Neural cell (in vitro differentiated cells): ENCODE measurements around the gene MLH1. TPM values are rescaled to one million over a fixed set of nuclear protein-coding genes. Genes with fewer than 3 reads are reported as not detected.

ENCODE experiments used
- H2AFZ ChIP-seq: fragments of 200-600, 300-800 bp; sonication (generic), shearing (Covaris generic); 2 replicates; pipeline ENCODE4 v1.6.0; 2014; ENCODE audit warnings: low read depth, mild to moderate bottlenecking, antibody characterized with exemption, low read length, moderate library complexity
- H3F3A ChIP-seq: fragments of 200-600 bp; shearing (Covaris generic); 2 replicates; pipeline ENCODE4 v1.6.1; 2016; ENCODE audit warnings: mild to moderate bottlenecking, moderate library complexity, mixed read lengths, antibody characterized with exemption, low read length; ENCODE audit not compliant: insufficient read depth, poor library complexity, severe bottlenecking
- H3K27ac ChIP-seq: fragments of 200-600, 300-800 bp; sonication (generic), shearing (Covaris generic); 2 replicates; pipeline ENCODE4 v1.5.1; 2014; ENCODE audit warnings: mild to moderate bottlenecking, low read length, moderate library complexity
- H3K27me3 ChIP-seq: fragments of 300-800, 200-600 bp; sonication (generic), shearing (Covaris generic); 2 replicates; pipeline ENCODE4 v1.6.0; 2014; ENCODE audit warnings: mild to moderate bottlenecking, low read depth, low read length, moderate library complexity; ENCODE audit not compliant: insufficient read depth
- H3K36me3 ChIP-seq: fragments of 300-800, 200-600 bp; sonication (generic), shearing (Covaris generic); 2 replicates; pipeline ENCODE4 v1.5.1; 2014; ENCODE audit warnings: mild to moderate bottlenecking, antibody characterized with exemption, low read length, moderate library complexity; ENCODE audit not compliant: insufficient read depth
- H3K4me2 ChIP-seq: fragments of 300-800, 200-600 bp; sonication (generic), shearing (Covaris generic); 2 replicates; pipeline ENCODE4 v1.6.0; 2014; ENCODE audit warnings: mild to moderate bottlenecking, low read length
- H3K4me3 ChIP-seq: fragments of 300-800, 200-600 bp; sonication (generic), shearing (Covaris generic); 2 replicates; pipeline ENCODE4 v1.5.1; 2014; ENCODE audit warnings: mild to moderate bottlenecking, low read length, moderate library complexity
- H3K79me2 ChIP-seq: fragments of 200-600 bp; shearing (Covaris generic); replicated peaks from 2 replicates; pipeline ENCODE4 v1.6.0; 2014; ENCODE audit warnings: mild to moderate bottlenecking, low read length, moderate library complexity; ENCODE audit not compliant: insufficient read depth
- H3K9ac ChIP-seq: fragments of 300-800, 200-600 bp; sonication (generic), shearing (Covaris generic); 2 replicates; pipeline ENCODE4 v1.6.1; 2016; ENCODE audit warnings: mild to moderate bottlenecking, low read length, mixed read lengths
- H3K9me2 ChIP-seq: fragments of 200-600 bp; shearing (Covaris generic); 2 replicates; pipeline ENCODE4 v1.6.1; 2016; ENCODE audit warnings: mild to moderate bottlenecking, low read length, mixed read lengths; ENCODE audit not compliant: insufficient read depth
- H3K9me3 ChIP-seq: fragments of 200-600, 300-800 bp; sonication (generic), shearing (Covaris generic); 2 replicates; pipeline ENCODE4 v1.6.1; 2016; ENCODE audit warnings: mild to moderate bottlenecking, mixed run types, low read length, moderate library complexity, mixed read lengths
- H4K20me1 ChIP-seq: fragments of 200-600 bp; shearing (Covaris generic); 2 replicates; pipeline ENCODE4 v1.6.1; 2016; ENCODE audit warnings: mild to moderate bottlenecking, mixed run types; ENCODE audit not compliant: insufficient read depth
- EP300 ChIP-seq: fragments of 450-650 bp; conservative IDR thresholded peaks from 2 replicates; pipeline ENCODE4 v1.6.1; 2014; ENCODE audit warnings: antibody characterized with exemption, mild to moderate bottlenecking, moderate library complexity; ENCODE audit not compliant: poor library complexity, severe bottlenecking
- EZH2 ChIP-seq: fragments of 200-600, 300-800 bp; shearing (Covaris generic), sonication (generic); IDR thresholded peaks from 2 replicates; pipeline ENCODE4 v1.6.1; 2014; ENCODE audit warnings: antibody characterized with exemption, low read length, borderline replicate concordance, mild to moderate bottlenecking; ENCODE audit not compliant: insufficient read depth, poor library complexity, severe bottlenecking
- MXI1 ChIP-seq: fragments of 450-650 bp; conservative IDR thresholded peaks from 2 replicates; pipeline ENCODE4 v1.6.1; 2014; ENCODE audit warnings: antibody characterized with exemption, mild to moderate bottlenecking; ENCODE audit not compliant: poor library complexity, severe bottlenecking
- POLR2AphosphoS5 ChIP-seq: IDR thresholded peaks from 2 replicates; pipeline ENCODE4 v1.6.1; 2012
- RAD21 ChIP-seq: fragments of 450-650 bp; conservative IDR thresholded peaks from 2 replicates; pipeline ENCODE4 v1.6.1; 2014; ENCODE audit warnings: antibody characterized with exemption, mild to moderate bottlenecking, moderate library complexity
- SMC3 ChIP-seq: fragments of 450-650 bp; conservative IDR thresholded peaks from 2 replicates; pipeline ENCODE4 v1.6.1; 2014; ENCODE audit warnings: antibody characterized with exemption, mild to moderate bottlenecking, moderate library complexity; ENCODE audit not compliant: poor library complexity
- TAF1 ChIP-seq: IDR thresholded peaks from 2 replicates; pipeline ENCODE4 v1.6.1; 2012; ENCODE audit warnings: low read depth
- polyA plus RNA-seq: library from polyadenylated mRNA; depleted of rRNA; stranded (reverse); fragments of >200 nt; gene quantifications from 2 replicates; pipeline ENCODE4 v1.2.3, GENCODE V29; 2014
- TF ChIP-seq, protein P1 (sequence below): fragments of 450-650 bp; IDR thresholded peaks from 2 replicates; pipeline ENCODE4 v1.5.1; 2014; ENCODE audit warnings: antibody characterized with exemption, mild to moderate bottlenecking, moderate library complexity; ENCODE audit not compliant: poor library complexity, severe bottlenecking
- TF ChIP-seq, protein P2 (sequence below): IDR thresholded peaks from 2 replicates; pipeline ENCODE4 v1.6.1; 2012; ENCODE audit warnings: borderline replicate concordance

The MLH1 gene
- polyA plus RNA-seq, 1 donor from 2014 or later: 73.7 TPM

DNA sequence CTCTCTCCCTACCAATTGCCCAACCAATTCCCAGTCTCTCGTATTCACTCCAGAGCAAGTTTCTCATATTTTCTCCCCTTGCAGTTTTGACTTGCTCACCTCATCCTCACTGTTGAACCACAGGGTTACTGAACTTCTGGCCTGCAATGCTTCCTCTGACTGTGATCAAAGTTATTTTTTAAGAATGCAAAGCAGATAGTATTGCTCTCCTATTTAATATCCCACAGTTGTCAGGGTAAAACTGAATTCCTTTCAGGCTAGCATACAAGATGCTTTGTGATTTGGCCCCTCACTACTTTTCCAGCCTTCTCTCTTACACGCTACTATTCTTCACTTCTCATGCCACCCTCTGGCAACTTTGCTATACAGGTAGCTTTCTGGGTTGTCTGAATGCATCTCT lies 100.2 kb downstream of the MLH1 start:
- Histone ChIP-seq H3K79me2 (no peaks in the 10 kb centered on the region), H3K27me3 (no peaks in the 10 kb centered on the region), H3K9ac (no peak overlapping the region)

DNA sequence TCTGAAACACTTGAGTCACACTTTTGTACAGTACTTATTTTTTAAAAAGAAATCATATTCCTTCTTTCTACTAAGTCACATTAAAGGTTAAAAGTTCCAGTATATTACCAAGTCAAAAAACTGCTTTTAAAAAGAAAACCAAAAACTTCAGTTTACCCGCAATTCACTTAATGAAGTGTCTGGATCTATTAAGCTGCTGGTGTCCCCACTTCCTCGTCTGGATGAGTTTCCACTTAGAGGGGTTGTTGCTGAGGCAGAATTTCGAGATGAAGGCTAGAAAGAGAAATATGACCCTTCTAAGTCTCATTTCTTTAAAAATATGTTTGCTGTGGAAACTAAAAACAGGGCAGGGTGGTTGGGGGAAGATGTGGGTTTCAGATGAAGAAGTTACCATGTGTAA lies 101.3 kb downstream of the MLH1 start:
- no peaks in the 10 kb centered on the region for H4K20me1 ChIP-seq
- H3K36me3 ChIP-seq: no peaks in the 10 kb centered on the region
- H3K4me3 ChIP-seq: no peak overlapping the region
- H3K27me3 ChIP-seq: no peaks in the 10 kb centered on the region
- H3K79me2 ChIP-seq: no peaks in the 10 kb centered on the region
- H2AFZ ChIP-seq: no peak overlapping the region
- H3K4me2 ChIP-seq: no peak overlapping the region
- TF ChIP-seq POLR2AphosphoS5 (no peak), EP300 (no peak), MXI1 (no peak)
- TF ChIP-seq, protein P1, sequence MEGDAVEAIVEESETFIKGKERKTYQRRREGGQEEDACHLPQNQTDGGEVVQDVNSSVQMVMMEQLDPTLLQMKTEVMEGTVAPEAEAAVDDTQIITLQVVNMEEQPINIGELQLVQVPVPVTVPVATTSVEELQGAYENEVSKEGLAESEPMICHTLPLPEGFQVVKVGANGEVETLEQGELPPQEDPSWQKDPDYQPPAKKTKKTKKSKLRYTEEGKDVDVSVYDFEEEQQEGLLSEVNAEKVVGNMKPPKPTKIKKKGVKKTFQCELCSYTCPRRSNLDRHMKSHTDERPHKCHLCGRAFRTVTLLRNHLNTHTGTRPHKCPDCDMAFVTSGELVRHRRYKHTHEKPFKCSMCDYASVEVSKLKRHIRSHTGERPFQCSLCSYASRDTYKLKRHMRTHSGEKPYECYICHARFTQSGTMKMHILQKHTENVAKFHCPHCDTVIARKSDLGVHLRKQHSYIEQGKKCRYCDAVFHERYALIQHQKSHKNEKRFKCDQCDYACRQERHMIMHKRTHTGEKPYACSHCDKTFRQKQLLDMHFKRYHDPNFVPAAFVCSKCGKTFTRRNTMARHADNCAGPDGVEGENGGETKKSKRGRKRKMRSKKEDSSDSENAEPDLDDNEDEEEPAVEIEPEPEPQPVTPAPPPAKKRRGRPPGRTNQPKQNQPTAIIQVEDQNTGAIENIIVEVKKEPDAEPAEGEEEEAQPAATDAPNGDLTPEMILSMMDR: no peak
- H3K9ac ChIP-seq: no peak overlapping the region
- no peaks in the 10 kb centered on the region for H3F3A ChIP-seq
- H3K9me2 ChIP-seq: no peaks in the 10 kb centered on the region
- no peaks in the 10 kb centered on the region for H3K9me3 ChIP-seq
- H3K27ac ChIP-seq: no peak overlapping the region

More for the DNA sequence above, 100.2 kb downstream of the MLH1 start:
- Histone ChIP-seq H3K4me2 (no peak overlapping the region), H3F3A (no peaks in the 10 kb centered on the region), H3K36me3 (no peaks in the 10 kb centered on the region), H3K9me2 (no peaks in the 10 kb centered on the region), H3K9me3 (no peaks in the 10 kb centered on the region), H4K20me1 (no peaks in the 10 kb centered on the region), H2AFZ (no peak overlapping the region), H3K27ac (no peak overlapping the region), H3K4me3 (no peak overlapping the region)
- TF ChIP-seq SMC3 (no peak), EP300 (no peak), POLR2AphosphoS5 (no peak), RAD21 (no peak), MXI1 (no peak), EZH2 (no peak), TAF1 (no peak)
- TF ChIP-seq, protein P1: no peak
- TF ChIP-seq, protein P2, sequence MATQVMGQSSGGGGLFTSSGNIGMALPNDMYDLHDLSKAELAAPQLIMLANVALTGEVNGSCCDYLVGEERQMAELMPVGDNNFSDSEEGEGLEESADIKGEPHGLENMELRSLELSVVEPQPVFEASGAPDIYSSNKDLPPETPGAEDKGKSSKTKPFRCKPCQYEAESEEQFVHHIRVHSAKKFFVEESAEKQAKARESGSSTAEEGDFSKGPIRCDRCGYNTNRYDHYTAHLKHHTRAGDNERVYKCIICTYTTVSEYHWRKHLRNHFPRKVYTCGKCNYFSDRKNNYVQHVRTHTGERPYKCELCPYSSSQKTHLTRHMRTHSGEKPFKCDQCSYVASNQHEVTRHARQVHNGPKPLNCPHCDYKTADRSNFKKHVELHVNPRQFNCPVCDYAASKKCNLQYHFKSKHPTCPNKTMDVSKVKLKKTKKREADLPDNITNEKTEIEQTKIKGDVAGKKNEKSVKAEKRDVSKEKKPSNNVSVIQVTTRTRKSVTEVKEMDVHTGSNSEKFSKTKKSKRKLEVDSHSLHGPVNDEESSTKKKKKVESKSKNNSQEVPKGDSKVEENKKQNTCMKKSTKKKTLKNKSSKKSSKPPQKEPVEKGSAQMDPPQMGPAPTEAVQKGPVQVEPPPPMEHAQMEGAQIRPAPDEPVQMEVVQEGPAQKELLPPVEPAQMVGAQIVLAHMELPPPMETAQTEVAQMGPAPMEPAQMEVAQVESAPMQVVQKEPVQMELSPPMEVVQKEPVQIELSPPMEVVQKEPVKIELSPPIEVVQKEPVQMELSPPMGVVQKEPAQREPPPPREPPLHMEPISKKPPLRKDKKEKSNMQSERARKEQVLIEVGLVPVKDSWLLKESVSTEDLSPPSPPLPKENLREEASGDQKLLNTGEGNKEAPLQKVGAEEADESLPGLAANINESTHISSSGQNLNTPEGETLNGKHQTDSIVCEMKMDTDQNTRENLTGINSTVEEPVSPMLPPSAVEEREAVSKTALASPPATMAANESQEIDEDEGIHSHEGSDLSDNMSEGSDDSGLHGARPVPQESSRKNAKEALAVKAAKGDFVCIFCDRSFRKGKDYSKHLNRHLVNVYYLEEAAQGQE: no peak
